ENCODE results near the gene ZNF654. TPM values are rescaled to one million over a fixed set of nuclear protein-coding genes. Genes with fewer than 3 reads are reported as not detected.

The ZNF654 gene
- total RNA-seq, 1 experiment from 2014 or later: 6.8 TPM

DNA sequence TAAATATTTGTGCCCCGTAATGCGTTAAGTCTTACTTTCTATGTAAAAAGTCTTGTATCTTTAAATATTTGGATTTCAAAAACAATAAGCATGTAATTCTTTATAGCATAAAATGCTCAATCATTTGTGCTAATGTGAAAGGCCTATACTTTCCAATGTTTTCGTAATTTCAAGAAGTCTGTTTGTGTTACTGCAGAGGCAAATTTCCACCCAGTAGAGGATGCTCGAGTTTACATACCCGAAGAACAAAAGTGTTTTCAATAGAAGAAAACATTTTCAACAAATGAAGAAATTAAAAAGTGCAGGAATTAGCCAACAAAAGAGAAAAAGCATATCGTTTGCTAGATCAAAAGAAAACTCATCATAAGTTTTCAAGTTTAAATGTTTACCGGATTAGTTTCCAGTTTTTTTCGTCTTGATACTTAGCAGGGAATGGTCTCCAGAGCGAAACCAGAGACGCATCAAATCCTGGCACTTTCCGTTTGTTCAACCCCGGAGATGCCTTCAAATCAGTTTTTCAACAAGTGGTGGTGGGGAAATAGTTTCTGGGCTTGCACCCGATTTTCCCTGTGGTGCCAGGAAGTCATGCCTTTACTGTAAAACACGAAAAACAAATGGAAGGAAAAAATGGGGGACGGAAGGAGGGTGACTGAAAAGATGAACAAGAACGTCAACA, 1.3 kb upstream of the ZNF654 start:
- no peaks in the 10 kb centered on the region for H3K9me3 ChIP-seq
- intact Hi-C loops (cut with micrococcal nuclease; ENCODE audit: unreplicated experiment): no loop called here
- TF ChIP-seq, protein P1, sequence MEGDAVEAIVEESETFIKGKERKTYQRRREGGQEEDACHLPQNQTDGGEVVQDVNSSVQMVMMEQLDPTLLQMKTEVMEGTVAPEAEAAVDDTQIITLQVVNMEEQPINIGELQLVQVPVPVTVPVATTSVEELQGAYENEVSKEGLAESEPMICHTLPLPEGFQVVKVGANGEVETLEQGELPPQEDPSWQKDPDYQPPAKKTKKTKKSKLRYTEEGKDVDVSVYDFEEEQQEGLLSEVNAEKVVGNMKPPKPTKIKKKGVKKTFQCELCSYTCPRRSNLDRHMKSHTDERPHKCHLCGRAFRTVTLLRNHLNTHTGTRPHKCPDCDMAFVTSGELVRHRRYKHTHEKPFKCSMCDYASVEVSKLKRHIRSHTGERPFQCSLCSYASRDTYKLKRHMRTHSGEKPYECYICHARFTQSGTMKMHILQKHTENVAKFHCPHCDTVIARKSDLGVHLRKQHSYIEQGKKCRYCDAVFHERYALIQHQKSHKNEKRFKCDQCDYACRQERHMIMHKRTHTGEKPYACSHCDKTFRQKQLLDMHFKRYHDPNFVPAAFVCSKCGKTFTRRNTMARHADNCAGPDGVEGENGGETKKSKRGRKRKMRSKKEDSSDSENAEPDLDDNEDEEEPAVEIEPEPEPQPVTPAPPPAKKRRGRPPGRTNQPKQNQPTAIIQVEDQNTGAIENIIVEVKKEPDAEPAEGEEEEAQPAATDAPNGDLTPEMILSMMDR (IDR thresholded peaks at IDR 0.05; ENCODE audit: insufficient read depth in 1 of 2, low read depth in 1 of 2, low read length in 1 of 2, severe bottlenecking in 1 of 2, unreplicated experiment in 1 of 2): no peak
- CTCF ChIA-PET: interaction anchor here (0.9 kb wide), 1 partner anchor 56 kb away, joined by 6 read pairs; no protein-coding TSS in a partner anchor
- Mint-ChIP-seq H3K27ac (ENCODE audit: unreplicated experiment) (peak overlapping the region; percentile 70), H3K9me3 (ENCODE audit: unreplicated experiment) (no peaks in the 10 kb centered on the region), H3K4me3 (ENCODE audit: unreplicated experiment) (peak overlapping the region; percentile 86), H3K27me3 (ENCODE audit: insufficient read depth, unreplicated experiment) (no peaks in the 10 kb centered on the region), H3K4me1 (ENCODE audit: low read depth, unreplicated experiment) (peaks cover 6% of the 10 kb centered on the region), H3K36me3 (ENCODE audit: insufficient read depth, unreplicated experiment) (peaks cover 28% of the 10 kb centered on the region)
- DNase-seq: no peak
- BruUV-seq (replicated peaks): TSS peak; percentile 61
- no peaks in the 10 kb centered on the region for H3K27me3 ChIP-seq (replicated peaks; ENCODE audit: control insufficient read depth, insufficient read depth, low read length)
- peaks cover 3% of the 10 kb centered on the region; the same call in 1 of the 2 replicates for H3K36me3 ChIP-seq (ENCODE audit: control insufficient read depth, insufficient read depth, low read length)
- H3K4me1 ChIP-seq: 0 out of 2 replicates have a peak, but pooled peaks cover 11% of the 10 kb centered on the region
- H3K4me3 ChIP-seq (ENCODE audit: low read depth, low read length): peak overlapping the region; percentile 65
- POLR2A ChIA-PET: interaction anchor here (1.0 kb wide), 1 partner anchor 92 kb away, joined by 3 read pairs; the partner anchor contains the start of gene C3orf38

DNA sequence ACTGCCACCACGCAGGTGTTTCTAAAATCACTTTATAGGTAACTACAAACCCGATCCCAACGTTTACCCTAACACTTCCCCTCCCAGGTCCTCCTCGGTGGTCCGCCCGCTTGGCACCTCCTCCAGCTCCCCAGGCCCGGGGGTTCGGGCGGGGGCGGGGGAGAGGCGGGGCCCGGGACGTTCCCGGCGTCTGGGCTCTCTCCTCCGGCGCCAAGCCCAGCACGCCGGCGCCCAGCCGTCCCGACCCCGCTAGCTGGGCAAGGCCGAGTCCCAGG, 812 bp upstream of the ZNF654 start:
- H3K4me1 Mint-ChIP-seq (ENCODE audit: low read depth, unreplicated experiment): peaks cover 6% of the 10 kb centered on the region
- H3K36me3 ChIP-seq (ENCODE audit: control insufficient read depth, insufficient read depth, low read length): peaks cover 3% of the 10 kb centered on the region; the same call in 1 of the 2 replicates
- POLR2A ChIA-PET: interaction anchor here (1.0 kb wide), 1 partner anchor 91 kb away, joined by 3 read pairs; the partner anchor contains the start of gene C3orf38
- H3K4me3 Mint-ChIP-seq (ENCODE audit: unreplicated experiment): peak overlapping the region; percentile 86
- no TSS peak for BruUV-seq (replicated peaks)
- no peak for DNase-seq
- H3K9me3 Mint-ChIP-seq (ENCODE audit: unreplicated experiment): no peaks in the 10 kb centered on the region
- TF ChIP-seq, protein P1 (IDR thresholded peaks at IDR 0.05; ENCODE audit: insufficient read depth in 1 of 2, low read depth in 1 of 2, low read length in 1 of 2, severe bottlenecking in 1 of 2, unreplicated experiment in 1 of 2): no peak
- no peaks in the 10 kb centered on the region for H3K27me3 Mint-ChIP-seq (ENCODE audit: insufficient read depth, unreplicated experiment)
- H3K9me3 ChIP-seq: no peaks in the 10 kb centered on the region
- H3K36me3 Mint-ChIP-seq (ENCODE audit: insufficient read depth, unreplicated experiment): peaks cover 28% of the 10 kb centered on the region
- peak overlapping the region; percentile 70 for H3K27ac Mint-ChIP-seq (ENCODE audit: unreplicated experiment)
- H3K27me3 ChIP-seq (replicated peaks; ENCODE audit: control insufficient read depth, insufficient read depth, low read length): no peaks in the 10 kb centered on the region
- peak overlapping the region; percentile 65 for H3K4me3 ChIP-seq (ENCODE audit: low read depth, low read length)
- CTCF ChIA-PET: interaction anchor here (0.9 kb wide), 1 partner anchor 55 kb away, joined by 6 read pairs; no protein-coding TSS in a partner anchor
- intact Hi-C loops (cut with micrococcal nuclease; ENCODE audit: unreplicated experiment): no loop called here
- 0 out of 2 replicates have a peak, but pooled peaks cover 11% of the 10 kb centered on the region for H3K4me1 ChIP-seq

DNA sequence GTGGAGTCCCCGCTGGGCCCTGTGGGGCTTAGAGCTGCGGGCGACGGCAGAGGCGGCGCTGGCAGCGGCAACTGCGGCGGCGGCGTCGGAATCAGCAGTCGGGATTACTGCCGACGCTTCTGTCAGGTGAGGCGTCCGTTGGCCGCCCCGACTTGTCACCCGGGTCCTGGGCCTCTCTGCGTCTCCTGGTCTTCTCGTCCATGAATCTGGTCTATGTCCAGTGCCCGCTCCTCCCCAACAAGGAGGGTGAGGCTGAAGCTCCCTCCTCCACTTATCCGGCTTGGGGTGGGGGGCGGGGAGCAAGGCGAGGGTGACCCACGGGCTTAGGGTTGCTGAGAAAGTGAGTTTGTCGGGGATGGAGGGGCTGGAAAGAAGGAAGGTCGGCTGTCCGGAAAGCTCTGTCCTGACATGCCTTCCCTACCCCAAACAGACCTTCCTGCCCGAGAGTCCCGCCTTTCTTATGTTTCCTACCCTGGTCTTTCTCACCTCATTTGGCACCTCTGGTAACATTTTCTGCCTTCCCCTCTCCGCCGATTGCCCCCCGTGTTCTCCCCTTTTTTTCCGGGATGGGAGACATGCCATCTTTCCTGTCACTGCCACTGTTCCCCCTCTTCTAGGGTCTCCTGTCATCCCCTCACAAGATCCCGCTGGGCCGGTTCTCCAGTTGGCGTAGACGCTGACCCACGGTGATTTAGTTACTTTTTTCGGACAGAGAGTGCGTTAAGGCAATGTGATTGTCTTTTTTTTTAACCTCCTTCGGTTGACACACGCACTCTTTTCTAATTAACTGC, 520 bp downstream of the ZNF654 start:
- no peak for DNase-seq
- TF ChIP-seq, protein P1 (IDR thresholded peaks at IDR 0.05; ENCODE audit: insufficient read depth in 1 of 2, low read depth in 1 of 2, low read length in 1 of 2, severe bottlenecking in 1 of 2, unreplicated experiment in 1 of 2): no peak
- CTCF ChIA-PET: interaction anchor here (0.6 kb wide), 1 partner anchor 694 kb away, joined by 3 read pairs; no protein-coding TSS in a partner anchor

More for the DNA sequence above, 520 bp downstream of the ZNF654 start:
- POLR2A ChIA-PET: interaction anchor here (1.1 to 1.4 kb wide), 2 partner anchors 89 to 90 kb away, joined by 3 to 5 read pairs; partner anchors contain the start of gene C3orf38
- H3K36me3 ChIP-seq (ENCODE audit: control insufficient read depth, insufficient read depth, low read length): peaks cover 3% of the 10 kb centered on the region; the same call in 1 of the 2 replicates
- H3K27me3 ChIP-seq (replicated peaks; ENCODE audit: control insufficient read depth, insufficient read depth, low read length): no peaks in the 10 kb centered on the region
- Mint-ChIP-seq H3K4me1 (ENCODE audit: low read depth, unreplicated experiment) (peaks cover 6% of the 10 kb centered on the region), H3K27ac (ENCODE audit: unreplicated experiment) (peak overlapping the region; percentile 70), H3K9me3 (ENCODE audit: unreplicated experiment) (no peaks in the 10 kb centered on the region), H3K36me3 (ENCODE audit: insufficient read depth, unreplicated experiment) (peaks cover 26% of the 10 kb centered on the region), H3K4me3 (ENCODE audit: unreplicated experiment) (peak overlapping the region; percentile 86), H3K27me3 (ENCODE audit: insufficient read depth, unreplicated experiment) (no peaks in the 10 kb centered on the region)
- H3K9me3 ChIP-seq: no peaks in the 10 kb centered on the region
- no TSS peak for BruUV-seq (replicated peaks)
- H3K4me1 ChIP-seq: 0 out of 2 replicates have a peak, but pooled peaks cover 11% of the 10 kb centered on the region
- intact Hi-C loops (cut with micrococcal nuclease; ENCODE audit: unreplicated experiment): loop anchor here (1.0 kb wide), 2 partner anchors 54 to 90 kb away; partner anchors contain the start of gene C3orf38
- H3K4me3 ChIP-seq (ENCODE audit: low read depth, low read length): peak overlapping the region; percentile 99
